ENCODE data around the gene TEX9. TPM values are rescaled to one million over a fixed set of nuclear protein-coding genes. Genes with fewer than 3 reads are reported as not detected.

The TEX9 gene
- polyA plus RNA-seq, 1 experiment, result 2.0 TPM

- TF ChIP-seq CTCF (IDR thresholded peaks at IDR 0.05; ENCODE audit: low read depth, low read length), result no peak
- Histone ChIP-seq H3K4me3 (ENCODE audit: low read depth, low read length) (no peak overlapping the region), H3K27me3 (ENCODE audit: control insufficient read depth, insufficient read depth, low read length) (no peaks in the 10 kb centered on the region), H3K9me3 (ENCODE audit: control insufficient read depth, insufficient read depth, low read length) (no peaks in the 10 kb centered on the region), H3K27ac (ENCODE audit: low read depth, low read length) (no peak overlapping the region)
- POLR2A ChIA-PET, result no interaction called here
- CTCF ChIA-PET, result no interaction called here
- no peak for DNase-seq (ENCODE audit: low read depth, low spot score)
Measured at GRCh38 chr15:56341201-56341600, 24.0 kb upstream of the TEX9 start.

GRCh38 chr15:56342653-56343052 lies 22.6 kb upstream of the TEX9 start:
- Histone ChIP-seq H3K27ac (ENCODE audit: low read depth, low read length) (no peak overlapping the region), H3K4me3 (ENCODE audit: low read depth, low read length) (no peak overlapping the region), H3K27me3 (ENCODE audit: control insufficient read depth, insufficient read depth, low read length) (no peaks in the 10 kb centered on the region), H3K9me3 (ENCODE audit: control insufficient read depth, insufficient read depth, low read length) (no peaks in the 10 kb centered on the region)
- ChIA-PET POLR2A (no interaction called here), CTCF (no interaction called here)
- no peak for TF ChIP-seq CTCF (IDR thresholded peaks at IDR 0.05; ENCODE audit: low read depth, low read length)
- no peak for DNase-seq (ENCODE audit: low read depth, low spot score)

GRCh38 chr15:56343879-56344278 lies 21.3 kb upstream of the TEX9 start:
- Histone ChIP-seq H3K4me3 (ENCODE audit: low read depth, low read length) (no peak overlapping the region), H3K27me3 (ENCODE audit: control insufficient read depth, insufficient read depth, low read length) (no peaks in the 10 kb centered on the region), H3K9me3 (ENCODE audit: control insufficient read depth, insufficient read depth, low read length) (no peaks in the 10 kb centered on the region), H3K27ac (ENCODE audit: low read depth, low read length) (no peak overlapping the region)
- no peak for TF ChIP-seq CTCF (IDR thresholded peaks at IDR 0.05; ENCODE audit: low read depth, low read length)
- CTCF ChIA-PET, result no interaction called here
- POLR2A ChIA-PET, result no interaction called here
- no peak for DNase-seq (ENCODE audit: low read depth, low spot score)

GRCh38 chr15:56344336-56344735 lies 20.9 kb upstream of the TEX9 start:
- DNase-seq (ENCODE audit: low read depth, low spot score), result no peak
- no peak for TF ChIP-seq CTCF (IDR thresholded peaks at IDR 0.05; ENCODE audit: low read depth, low read length)
- CTCF ChIA-PET, result no interaction called here
- H3K4me3 ChIP-seq (ENCODE audit: low read depth, low read length), result no peak overlapping the region
- POLR2A ChIA-PET, result no interaction called here
- H3K27me3 ChIP-seq (ENCODE audit: control insufficient read depth, insufficient read depth, low read length), result no peaks in the 10 kb centered on the region
- no peak overlapping the region for H3K27ac ChIP-seq (ENCODE audit: low read depth, low read length)
- H3K9me3 ChIP-seq (ENCODE audit: control insufficient read depth, insufficient read depth, low read length), result no peaks in the 10 kb centered on the region

GRCh38 chr15:56346414-56346813 lies 18.8 kb upstream of the TEX9 start:
- Histone ChIP-seq H3K4me3 (ENCODE audit: low read depth, low read length) (no peak overlapping the region), H3K27me3 (ENCODE audit: control insufficient read depth, insufficient read depth, low read length) (no peaks in the 10 kb centered on the region), H3K27ac (ENCODE audit: low read depth, low read length) (no peak overlapping the region), H3K9me3 (ENCODE audit: control insufficient read depth, insufficient read depth, low read length) (no peaks in the 10 kb centered on the region)
- ChIA-PET CTCF (no interaction called here), POLR2A (no interaction called here)
- no peak for DNase-seq (ENCODE audit: low read depth, low spot score)
- no peak for TF ChIP-seq CTCF (IDR thresholded peaks at IDR 0.05; ENCODE audit: low read depth, low read length)
